GM18909 (cell line): ENCODE data around the gene NCKAP5.
"Not testable (repeated sequence)": the region's sequence is repeated elsewhere in the genome, so short reads cannot be mapped to it uniquely, and the experiment has no call there.

ENCODE experiments used
- ATAC-seq: cut with Tn5 transposase; IDR thresholded peaks from one replicate; pipeline ENCODE4 v1.9.1; 2021; ENCODE audit warnings: mild to moderate bottlenecking; ENCODE audit not compliant: unreplicated experiment, poor library complexity

Gene NCKAP5

GRCh38 chr2:133525090-133525489 lies 43.2 kb downstream of the NCKAP5 start:
- ATAC-seq, result no peak

- ATAC-seq, result no peak
Measured at GRCh38 chr2:133523406-133523805, 44.9 kb downstream of the NCKAP5 start.

GRCh38 chr2:133522204-133522603 lies 46.1 kb downstream of the NCKAP5 start:
- ATAC-seq, result no peak

GRCh38 chr2:133521146-133521745 lies 47.0 kb downstream of the NCKAP5 start:
- ATAC-seq, result no peak

GRCh38 chr2:133519677-133520076 lies 48.6 kb downstream of the NCKAP5 start:
- not testable (repeated sequence) for ATAC-seq

- ATAC-seq, result no peak
Measured at GRCh38 chr2:133518700-133519344, 49.4 kb downstream of the NCKAP5 start.

- ATAC-seq, result no peak
Measured at GRCh38 chr2:133517876-133518275, 50.4 kb downstream of the NCKAP5 start.

- ATAC-seq, result no peak
Measured at GRCh38 chr2:133516405-133517026, 51.7 kb downstream of the NCKAP5 start.

GRCh38 chr2:133515271-133515670 lies 53.0 kb downstream of the NCKAP5 start:
- ATAC-seq, result no peak

GRCh38 chr2:133513893-133514292 lies 54.4 kb downstream of the NCKAP5 start:
- no peak for ATAC-seq

- no peak for ATAC-seq
Measured at GRCh38 chr2:133512121-133512520, 56.1 kb downstream of the NCKAP5 start.

GRCh38 chr2:133511679-133512078 lies 56.6 kb downstream of the NCKAP5 start:
- ATAC-seq, result no peak

- ATAC-seq, result no peak
Measured at GRCh38 chr2:133509777-133510176, 58.5 kb downstream of the NCKAP5 start.

GRCh38 chr2:133508546-133509165 lies 59.6 kb downstream of the NCKAP5 start:
- ATAC-seq, result no peak

GRCh38 chr2:133506996-133507395 lies 61.3 kb downstream of the NCKAP5 start:
- no peak for ATAC-seq

- no peak for ATAC-seq
Measured at GRCh38 chr2:133504566-133505505, 63.4 kb downstream of the NCKAP5 start.

GRCh38 chr2:133503927-133504326 lies 64.3 kb downstream of the NCKAP5 start:
- no peak for ATAC-seq

- peak; percentile 81 for ATAC-seq
Measured at GRCh38 chr2:133503323-133503722, 64.9 kb downstream of the NCKAP5 start.

GRCh38 chr2:133502678-133503077 lies 65.6 kb downstream of the NCKAP5 start:
- no peak for ATAC-seq

- no peak for ATAC-seq
Measured at GRCh38 chr2:133500917-133501316, 67.3 kb downstream of the NCKAP5 start.
